Ishikawa (cell line): ENCODE measurements around the gene NUP50.
A peak's percentile ranks its signal among the peaks of the same experiment; 100 is the strongest.

Experiments
- CEBPB ChIP-seq: IDR thresholded peaks from 2 replicates; pipeline ENCODE4 v1.6.1; 2012
- CREB1 ChIP-seq: IDR thresholded peaks from 2 replicates; pipeline ENCODE4 v1.6.1; 2012; ENCODE audit warnings: low read depth
- EGR1 ChIP-seq: IDR thresholded peaks from 2 replicates; pipeline ENCODE4 v1.6.1; 2012
- EP300 ChIP-seq: IDR thresholded peaks from 2 replicates; pipeline ENCODE4 v1.6.1; 2012; ENCODE audit warnings: borderline replicate concordance
- FOXM1 ChIP-seq: IDR thresholded peaks from 2 replicates; pipeline ENCODE4 v1.6.1; 2012; ENCODE audit warnings: low read depth, borderline replicate concordance
- NFIC ChIP-seq: IDR thresholded peaks from 2 replicates; pipeline ENCODE4 v1.6.1; 2012
- RAD21 ChIP-seq: IDR thresholded peaks from 2 replicates; pipeline ENCODE4 v1.6.1; 2012; ENCODE audit warnings: low read depth
- TAF1 ChIP-seq: IDR thresholded peaks from 2 replicates; pipeline ENCODE4 v1.6.1; 2012; ENCODE audit warnings: low read depth, mild to moderate bottlenecking
- TCF12 ChIP-seq: IDR thresholded peaks from 2 replicates; pipeline ENCODE4 v1.6.1; 2012; ENCODE audit warnings: low read depth
- TEAD4 ChIP-seq: IDR thresholded peaks from 2 replicates; pipeline ENCODE4 v1.6.1; 2012
- YY1 ChIP-seq: IDR thresholded peaks from 2 replicates; pipeline ENCODE4 v1.6.1; 2012; ENCODE audit warnings: low read depth
- ZBTB7A ChIP-seq: IDR thresholded peaks from 2 replicates; pipeline ENCODE4 v1.6.1; 2012; ENCODE audit warnings: low read depth
- TF ChIP-seq, protein P1 (sequence below): IDR thresholded peaks from 2 replicates; pipeline ENCODE4 v1.6.1; 2012; ENCODE audit warnings: low read depth, mild to moderate bottlenecking
- TF ChIP-seq, protein P2 (sequence below): IDR thresholded peaks from 2 replicates; pipeline ENCODE4 v1.6.1; 2012
- TF ChIP-seq, protein P3 (sequence below): IDR thresholded peaks from 2 replicates; pipeline ENCODE4 v1.6.1; 2012

The NUP50 gene

DNA sequence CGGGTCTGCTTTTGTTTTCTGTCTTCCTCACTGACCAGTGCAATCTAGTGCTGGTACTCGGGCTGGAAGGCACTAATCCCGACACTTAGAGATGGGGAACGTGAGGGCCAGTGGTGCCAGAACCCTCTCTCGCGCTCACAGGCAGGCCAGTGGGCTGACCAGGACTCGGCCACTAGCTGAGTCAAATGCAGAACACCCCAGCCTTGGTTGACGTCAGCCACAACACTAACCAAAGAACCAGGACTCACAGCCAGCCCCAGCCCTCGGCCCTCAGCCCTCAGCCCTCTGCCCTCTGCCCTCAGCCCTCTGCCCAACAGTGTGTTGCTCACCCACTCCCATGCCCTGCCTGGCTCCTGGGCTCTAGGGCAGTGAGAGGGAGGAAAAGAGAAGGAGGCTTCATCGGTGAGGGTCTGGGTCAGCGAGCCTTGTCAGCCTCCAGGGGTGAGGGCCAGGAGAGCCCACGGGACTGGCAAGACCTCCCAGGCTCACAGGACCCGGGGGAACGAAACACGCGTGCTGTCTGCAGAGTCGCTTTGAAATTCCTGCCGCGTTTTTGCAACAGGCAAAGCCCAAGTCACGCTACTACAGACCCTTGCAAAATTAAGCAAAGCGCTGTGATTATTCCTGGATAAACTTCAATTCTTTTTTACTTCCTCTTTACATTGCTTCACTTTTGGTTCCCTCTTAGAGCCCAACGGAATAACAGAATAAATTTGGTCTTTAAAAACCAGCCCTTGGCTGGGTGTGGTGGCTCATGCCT is 49.4 kb downstream of the NUP50 start:
- TF ChIP-seq ZBTB7A = no peak
- no peak for TF ChIP-seq CREB1
- no peak for TF ChIP-seq NFIC
- TF ChIP-seq, protein P1, sequence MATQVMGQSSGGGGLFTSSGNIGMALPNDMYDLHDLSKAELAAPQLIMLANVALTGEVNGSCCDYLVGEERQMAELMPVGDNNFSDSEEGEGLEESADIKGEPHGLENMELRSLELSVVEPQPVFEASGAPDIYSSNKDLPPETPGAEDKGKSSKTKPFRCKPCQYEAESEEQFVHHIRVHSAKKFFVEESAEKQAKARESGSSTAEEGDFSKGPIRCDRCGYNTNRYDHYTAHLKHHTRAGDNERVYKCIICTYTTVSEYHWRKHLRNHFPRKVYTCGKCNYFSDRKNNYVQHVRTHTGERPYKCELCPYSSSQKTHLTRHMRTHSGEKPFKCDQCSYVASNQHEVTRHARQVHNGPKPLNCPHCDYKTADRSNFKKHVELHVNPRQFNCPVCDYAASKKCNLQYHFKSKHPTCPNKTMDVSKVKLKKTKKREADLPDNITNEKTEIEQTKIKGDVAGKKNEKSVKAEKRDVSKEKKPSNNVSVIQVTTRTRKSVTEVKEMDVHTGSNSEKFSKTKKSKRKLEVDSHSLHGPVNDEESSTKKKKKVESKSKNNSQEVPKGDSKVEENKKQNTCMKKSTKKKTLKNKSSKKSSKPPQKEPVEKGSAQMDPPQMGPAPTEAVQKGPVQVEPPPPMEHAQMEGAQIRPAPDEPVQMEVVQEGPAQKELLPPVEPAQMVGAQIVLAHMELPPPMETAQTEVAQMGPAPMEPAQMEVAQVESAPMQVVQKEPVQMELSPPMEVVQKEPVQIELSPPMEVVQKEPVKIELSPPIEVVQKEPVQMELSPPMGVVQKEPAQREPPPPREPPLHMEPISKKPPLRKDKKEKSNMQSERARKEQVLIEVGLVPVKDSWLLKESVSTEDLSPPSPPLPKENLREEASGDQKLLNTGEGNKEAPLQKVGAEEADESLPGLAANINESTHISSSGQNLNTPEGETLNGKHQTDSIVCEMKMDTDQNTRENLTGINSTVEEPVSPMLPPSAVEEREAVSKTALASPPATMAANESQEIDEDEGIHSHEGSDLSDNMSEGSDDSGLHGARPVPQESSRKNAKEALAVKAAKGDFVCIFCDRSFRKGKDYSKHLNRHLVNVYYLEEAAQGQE = no peak
- TF ChIP-seq, protein P2, sequence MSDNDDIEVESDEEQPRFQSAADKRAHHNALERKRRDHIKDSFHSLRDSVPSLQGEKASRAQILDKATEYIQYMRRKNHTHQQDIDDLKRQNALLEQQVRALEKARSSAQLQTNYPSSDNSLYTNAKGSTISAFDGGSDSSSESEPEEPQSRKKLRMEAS = no peak
- no peak for TF ChIP-seq CEBPB
- TF ChIP-seq, protein P3, sequence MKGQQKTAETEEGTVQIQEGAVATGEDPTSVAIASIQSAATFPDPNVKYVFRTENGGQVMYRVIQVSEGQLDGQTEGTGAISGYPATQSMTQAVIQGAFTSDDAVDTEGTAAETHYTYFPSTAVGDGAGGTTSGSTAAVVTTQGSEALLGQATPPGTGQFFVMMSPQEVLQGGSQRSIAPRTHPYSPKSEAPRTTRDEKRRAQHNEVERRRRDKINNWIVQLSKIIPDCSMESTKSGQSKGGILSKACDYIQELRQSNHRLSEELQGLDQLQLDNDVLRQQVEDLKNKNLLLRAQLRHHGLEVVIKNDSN = no peak
- TF ChIP-seq YY1 = no peak
- no peak for TF ChIP-seq TAF1
- TF ChIP-seq TEAD4 = no peak
- no peak for TF ChIP-seq FOXM1
- TF ChIP-seq EGR1 = no peak
- no peak for TF ChIP-seq EP300
- no peak for TF ChIP-seq RAD21
- TF ChIP-seq TCF12 = no peak

DNA sequence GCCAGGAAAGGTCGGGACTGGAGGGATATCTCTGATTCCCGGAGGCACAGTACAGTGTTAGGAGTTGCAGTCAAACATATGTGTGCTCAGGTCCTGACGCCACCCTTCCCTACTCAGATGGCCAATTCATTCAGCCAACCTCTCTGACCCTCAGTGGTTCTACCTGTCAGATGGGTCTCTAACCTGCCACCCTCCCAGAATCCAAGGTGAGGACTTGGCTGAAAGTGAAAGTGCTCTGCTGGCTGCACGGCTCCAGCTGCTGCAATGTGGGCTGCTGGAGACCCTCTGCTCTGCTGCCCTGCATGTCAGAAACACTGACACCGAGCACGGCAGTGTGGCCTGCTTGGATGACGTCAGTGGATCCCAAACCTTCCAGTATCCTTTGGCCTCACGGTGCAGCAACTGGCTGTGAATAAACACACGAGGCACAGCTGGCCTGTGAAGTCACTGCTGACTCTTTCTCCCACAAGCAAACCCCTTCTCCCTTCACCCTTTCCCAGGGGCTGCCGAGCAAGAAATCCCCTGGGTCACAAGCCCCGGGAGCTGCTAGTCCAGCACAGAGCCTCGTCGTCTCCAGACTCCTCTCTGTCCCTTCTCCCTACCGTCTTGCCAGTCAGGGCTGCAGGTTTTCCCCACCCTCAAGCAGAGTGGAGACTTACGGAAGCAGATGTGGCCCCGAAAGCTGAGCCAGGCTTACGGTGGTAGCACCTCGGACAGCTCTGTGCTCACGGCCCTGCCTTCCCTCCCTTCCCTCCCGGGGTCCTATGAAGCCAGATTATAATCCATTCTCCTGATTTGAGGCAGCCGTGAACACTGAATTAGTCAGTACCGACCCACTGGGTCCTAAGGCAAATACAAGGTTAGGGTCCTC is 52.6 kb downstream of the NUP50 start:
- TF ChIP-seq, protein P1 = peak; percentile 81
- no peak for TF ChIP-seq TAF1

DNA sequence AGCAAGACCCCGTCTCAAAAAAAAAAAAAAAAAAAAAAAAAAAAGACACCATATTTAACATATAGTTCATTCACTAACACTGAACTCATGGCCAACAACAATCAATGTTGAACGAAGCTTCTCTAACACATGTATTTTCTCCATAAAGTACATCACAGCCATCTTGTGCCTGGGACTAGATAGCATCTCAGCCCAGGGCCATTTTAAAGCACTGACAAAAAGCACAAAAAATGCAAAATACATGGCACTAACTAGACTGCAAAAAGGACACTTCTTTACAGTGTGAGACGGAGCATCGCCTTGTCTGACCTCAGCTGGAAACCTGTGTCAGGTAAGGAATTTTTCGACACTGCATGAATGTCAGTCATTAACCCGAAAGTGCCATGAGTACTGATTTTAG is 53.6 kb downstream of the NUP50 start:
- no peak for TF ChIP-seq FOXM1
- no peak for TF ChIP-seq EP300

DNA sequence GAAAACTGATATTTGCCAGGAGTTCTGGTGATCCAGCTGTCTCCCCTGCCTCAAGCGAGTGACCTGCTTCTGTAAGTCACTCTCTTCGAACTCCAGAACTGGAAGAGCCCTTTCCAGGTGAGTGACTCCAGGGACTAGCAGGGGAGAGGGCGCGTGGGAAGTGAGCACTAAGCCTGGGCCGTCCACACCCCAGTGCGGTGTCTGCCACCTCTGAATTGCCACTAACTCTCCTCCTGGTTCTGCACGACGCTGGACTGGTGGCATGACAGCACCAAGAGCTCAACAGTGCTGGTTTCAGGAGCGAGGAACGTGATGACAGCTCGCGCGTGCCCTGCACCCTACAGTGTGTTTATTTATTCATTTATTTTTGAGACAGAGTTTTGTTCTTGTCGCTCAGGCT is 54.1 kb downstream of the NUP50 start:
- no peak for TF ChIP-seq EP300
- TF ChIP-seq NFIC = no peak
- no peak for TF ChIP-seq CEBPB
- TF ChIP-seq, protein P2 = no peak
- TF ChIP-seq, protein P1 = no peak
- no peak for TF ChIP-seq CREB1
- TF ChIP-seq EGR1 = no peak
- TF ChIP-seq TCF12 = no peak
- TF ChIP-seq TAF1 = no peak
- no peak for TF ChIP-seq ZBTB7A
- TF ChIP-seq YY1 = no peak
- no peak for TF ChIP-seq RAD21
- TF ChIP-seq, protein P3 = no peak
- TF ChIP-seq FOXM1 = no peak
- no peak for TF ChIP-seq TEAD4
